Measurements from ENCODE around the gene RNGTT.
A peak's percentile ranks its signal among the peaks of the same experiment; 100 is the strongest.
"Not testable (repeated sequence)": the region's sequence is repeated elsewhere in the genome, so short reads cannot be mapped to it uniquely, and the experiment has no call there.

The RNGTT gene

GRCh38 chr6:88992741-88993552 lies 29.5 kb upstream of the RNGTT start:
- Histone ChIP-seq H3K36me3 (ENCODE audit: control insufficient read depth, insufficient read depth, low read length) (no peaks in the 10 kb centered on the region), H3K27ac (ENCODE audit: low read length) (no peak overlapping the region), H3K9me3 (ENCODE audit: control insufficient read depth, insufficient read depth, low read length) (no peaks in the 10 kb centered on the region), H3K27me3 (ENCODE audit: control insufficient read depth, insufficient read depth, low read length) (no peaks in the 10 kb centered on the region), H3K4me1 (ENCODE audit: control insufficient read depth, insufficient read depth, low read length) (no peaks in the 10 kb centered on the region), H3K4me3 (ENCODE audit: low read length) (no peak overlapping the region)
- no peak for DNase-seq (ENCODE audit: low read depth, low spot score)
- WGBS (ENCODE audit: insufficient coverage, insufficient read length) = no CpG with 5 or more reads among the region's 1 CpG

GRCh38 chr6:88989215-88989614 lies 25.8 kb upstream of the RNGTT start:
- H3K4me3 ChIP-seq (ENCODE audit: low read length) = no peak overlapping the region
- DNase-seq (ENCODE audit: low read depth, low spot score) = no peak

GRCh38 chr6:88987922-88988321 lies 24.5 kb upstream of the RNGTT start:
- Histone ChIP-seq H3K27ac (ENCODE audit: low read length) (no peak overlapping the region), H3K27me3 (ENCODE audit: control insufficient read depth, insufficient read depth, low read length) (no peaks in the 10 kb centered on the region), H3K9me3 (ENCODE audit: control insufficient read depth, insufficient read depth, low read length) (no peaks in the 10 kb centered on the region), H3K36me3 (ENCODE audit: control insufficient read depth, insufficient read depth, low read length) (no peaks in the 10 kb centered on the region), H3K4me1 (ENCODE audit: control insufficient read depth, insufficient read depth, low read length) (no peaks in the 10 kb centered on the region), H3K4me3 (ENCODE audit: low read length) (no peak overlapping the region)
- no CpG with 5 or more reads among the region's 2 CpGs for WGBS (ENCODE audit: insufficient coverage, insufficient read length)
- DNase-seq (ENCODE audit: low read depth, low spot score) = no peak

More at GRCh38 chr6:88989215-88989614, 25.8 kb upstream of the RNGTT start:
- Histone ChIP-seq H3K36me3 (ENCODE audit: control insufficient read depth, insufficient read depth, low read length) (no peaks in the 10 kb centered on the region), H3K9me3 (ENCODE audit: control insufficient read depth, insufficient read depth, low read length) (no peaks in the 10 kb centered on the region), H3K27ac (ENCODE audit: low read length) (no peak overlapping the region), H3K4me1 (ENCODE audit: control insufficient read depth, insufficient read depth, low read length) (no peaks in the 10 kb centered on the region), H3K27me3 (ENCODE audit: control insufficient read depth, insufficient read depth, low read length) (no peaks in the 10 kb centered on the region)
- no CpG with 5 or more reads among the region's 1 CpG for WGBS (ENCODE audit: insufficient coverage, insufficient read length)

- Histone ChIP-seq H3K27me3 (ENCODE audit: control insufficient read depth, insufficient read depth, low read length) (no peaks in the 10 kb centered on the region), H3K9me3 (ENCODE audit: control insufficient read depth, insufficient read depth, low read length) (no peaks in the 10 kb centered on the region), H3K4me1 (ENCODE audit: control insufficient read depth, insufficient read depth, low read length) (no peaks in the 10 kb centered on the region), H3K36me3 (ENCODE audit: control insufficient read depth, insufficient read depth, low read length) (no peaks in the 10 kb centered on the region), H3K4me3 (ENCODE audit: low read length) (no peak overlapping the region), H3K27ac (ENCODE audit: low read length) (no peak overlapping the region)
- DNase-seq (ENCODE audit: low read depth, low spot score) = no peak
These were observed 22.5 kb upstream of the RNGTT start for GRCh38 chr6:88985901-88986300.

- no peak for DNase-seq (ENCODE audit: low read depth, low spot score)
- Histone ChIP-seq H3K27me3 (ENCODE audit: control insufficient read depth, insufficient read depth, low read length) (no peaks in the 10 kb centered on the region), H3K9me3 (ENCODE audit: control insufficient read depth, insufficient read depth, low read length) (no peaks in the 10 kb centered on the region), H3K4me3 (ENCODE audit: low read length) (no peak overlapping the region), H3K4me1 (ENCODE audit: control insufficient read depth, insufficient read depth, low read length) (no peaks in the 10 kb centered on the region), H3K36me3 (ENCODE audit: control insufficient read depth, insufficient read depth, low read length) (no peaks in the 10 kb centered on the region), H3K27ac (ENCODE audit: low read length) (no peak overlapping the region)
- WGBS (ENCODE audit: insufficient coverage, insufficient read length) = no CpG with 5 or more reads among the region's 5 CpGs
These were observed 21.2 kb upstream of the RNGTT start for GRCh38 chr6:88984606-88985005.

- Histone ChIP-seq H3K27me3 (ENCODE audit: control insufficient read depth, insufficient read depth, low read length) (no peaks in the 10 kb centered on the region), H3K36me3 (ENCODE audit: control insufficient read depth, insufficient read depth, low read length) (no peaks in the 10 kb centered on the region), H3K4me1 (ENCODE audit: control insufficient read depth, insufficient read depth, low read length) (no peaks in the 10 kb centered on the region), H3K9me3 (ENCODE audit: control insufficient read depth, insufficient read depth, low read length) (no peaks in the 10 kb centered on the region), H3K27ac (ENCODE audit: low read length) (no peak overlapping the region), H3K4me3 (ENCODE audit: low read length) (no peak overlapping the region)
- DNase-seq (ENCODE audit: low read depth, low spot score) = no peak
These were observed 20.7 kb upstream of the RNGTT start for GRCh38 chr6:88984152-88984551.

GRCh38 chr6:88983532-88983931 lies 20.1 kb upstream of the RNGTT start:
- no peaks in the 10 kb centered on the region for H3K4me1 ChIP-seq (ENCODE audit: control insufficient read depth, insufficient read depth, low read length)
- no peaks in the 10 kb centered on the region for H3K9me3 ChIP-seq (ENCODE audit: control insufficient read depth, insufficient read depth, low read length)
- no peak overlapping the region for H3K27ac ChIP-seq (ENCODE audit: low read length)
- no peak overlapping the region for H3K4me3 ChIP-seq (ENCODE audit: low read length)
- no peaks in the 10 kb centered on the region for H3K27me3 ChIP-seq (ENCODE audit: control insufficient read depth, insufficient read depth, low read length)
- H3K36me3 ChIP-seq (ENCODE audit: control insufficient read depth, insufficient read depth, low read length) = no peaks in the 10 kb centered on the region
- WGBS (ENCODE audit: insufficient coverage, insufficient read length) = no CpG with 5 or more reads among the region's 4 CpGs
- DNase-seq (ENCODE audit: low read depth, low spot score) = peak; percentile 31

GRCh38 chr6:88983129-88983528 lies 19.7 kb upstream of the RNGTT start:
- H3K36me3 ChIP-seq (ENCODE audit: control insufficient read depth, insufficient read depth, low read length); DNase-seq (ENCODE audit: low read depth, low spot score); H3K4me1 ChIP-seq (ENCODE audit: control insufficient read depth, insufficient read depth, low read length); H3K27me3 ChIP-seq (ENCODE audit: control insufficient read depth, insufficient read depth, low read length); H3K27ac ChIP-seq (ENCODE audit: low read length); H3K9me3 ChIP-seq (ENCODE audit: control insufficient read depth, insufficient read depth, low read length); H3K4me3 ChIP-seq (ENCODE audit: low read length): not testable (repeated sequence)
- WGBS (ENCODE audit: insufficient coverage, insufficient read length) = no CpG with 5 or more reads among the region's 2 CpGs

GRCh38 chr6:88982720-88983119 lies 19.3 kb upstream of the RNGTT start:
- no peak for DNase-seq (ENCODE audit: low read depth, low spot score)
- WGBS (ENCODE audit: insufficient coverage, insufficient read length) = no CpG with 5 or more reads among the region's 2 CpGs

GRCh38 chr6:88975369-88975768 lies 12.0 kb upstream of the RNGTT start:
- DNase-seq (ENCODE audit: low read depth, low spot score) = no peak
- Histone ChIP-seq H3K9me3 (ENCODE audit: control insufficient read depth, insufficient read depth, low read length) (no peaks in the 10 kb centered on the region), H3K27me3 (ENCODE audit: control insufficient read depth, insufficient read depth, low read length) (peaks cover 39% of the 10 kb centered on the region), H3K36me3 (ENCODE audit: control insufficient read depth, insufficient read depth, low read length) (no peaks in the 10 kb centered on the region), H3K4me1 (ENCODE audit: control insufficient read depth, insufficient read depth, low read length) (peaks cover 2% of the 10 kb centered on the region; the same call in 1 of the 2 replicates), H3K27ac (ENCODE audit: low read length) (no peak overlapping the region), H3K4me3 (ENCODE audit: low read length) (no peak overlapping the region)
- WGBS (ENCODE audit: insufficient coverage, insufficient read length) = no CpG with 5 or more reads among the region's 3 CpGs

More at GRCh38 chr6:88982720-88983119, 19.3 kb upstream of the RNGTT start:
- H3K27ac ChIP-seq (ENCODE audit: low read length) = no peak overlapping the region
- no peaks in the 10 kb centered on the region for H3K9me3 ChIP-seq (ENCODE audit: control insufficient read depth, insufficient read depth, low read length)
- H3K4me3 ChIP-seq (ENCODE audit: low read length) = no peak overlapping the region
- H3K36me3 ChIP-seq (ENCODE audit: control insufficient read depth, insufficient read depth, low read length) = no peaks in the 10 kb centered on the region
- no peaks in the 10 kb centered on the region for H3K27me3 ChIP-seq (ENCODE audit: control insufficient read depth, insufficient read depth, low read length)
- no peaks in the 10 kb centered on the region for H3K4me1 ChIP-seq (ENCODE audit: control insufficient read depth, insufficient read depth, low read length)

All from iPS DF 6.9 (cell line).